Adrenal gland (tissue), 12 donors: Measurements from ENCODE around the gene CGNL1. TPM values are rescaled to one million over a fixed set of nuclear protein-coding genes. Genes with fewer than 3 reads are reported as not detected.

Experiments used
- DNase-seq, 7 donors: peaks; one replicate each; pipeline ENCODE4 v3.0.0-alpha.2; 2019 to 2020
- H3K27ac ChIP-seq, 5 donors: fragments of 200-600 bp; sonication (generic) in 4 of 5; 1 replicate in 3 of 5; 2 replicates in 2 of 5; pipeline versions ENCODE4 v1.5.1 to v1.8.0; 2016 to 2020; ENCODE audit warnings: mild to moderate bottlenecking in 1 of 5
- H3K27me3 ChIP-seq: fragments of 200-600 bp; 2 replicates; pipeline ENCODE4 v1.8.0; 2021
- H3K36me3 ChIP-seq, 2 donors: fragments of 200-600 bp; replicated peaks in 1 of 2; 1 replicate in 1 of 2; 2 replicates in 1 of 2; pipeline versions ENCODE4 v1.5.1 to v1.8.0; 2018 to 2022
- H3K4me1 ChIP-seq, 2 donors: fragments of 200-600 bp; replicated peaks in 1 of 2; 1 replicate in 1 of 2; 2 replicates in 1 of 2; pipeline versions ENCODE4 v1.5.1 to v1.8.0; 2018 to 2021
- H3K4me3 ChIP-seq, 4 donors: fragments of 200-600 bp; sonication (generic) in 3 of 4; one replicate each; pipeline ENCODE4 v1.5.1; 2016 to 2018
- H3K9me3 ChIP-seq, 3 donors: fragments of 200-600 bp; sonication (generic) in 1 of 3; replicated peaks in 1 of 3; 1 replicate in 2 of 3; 2 replicates in 1 of 3; pipeline versions ENCODE4 v1.5.1 to v1.8.0; 2016 to 2021
- POLR2A ChIP-seq, 2 donors: fragments of 450-650 bp; IDR thresholded peaks; one replicate each; pipeline ENCODE4 v1.6.1; 2017; ENCODE audit warnings: antibody characterized with exemption in 2 of 2, mild to moderate bottlenecking in 2 of 2, moderate library complexity in 1 of 2
- WGBS, 4 donors: extraction: QIAGEN DNeasy Blood & Tissue Kit in 2 of 4; methylation state at CpG; one replicate each; pipeline versions ENCODE4 v1.1.5 to v1.1.7; 2013 to 2017; 5-methylcytosine and 5-hydroxymethylcytosine counted together
- intact Hi-C, 2 donors: fragments of 100-400 bp; cut with DNase I; formaldehyde crosslinking; loops; one replicate each; pipeline versions ENCODE4 v1.14.1 to v1.15.0; 2022 to 2023
- polyA plus RNA-seq, 3 donors: library from polyadenylated mRNA; stranded (reverse); fragments of 200-250 nt in 2 of 3; fragments of 350-450 nt in 1 of 3; fragmentation: Illumina TruSeq in 1 of 3; extraction: RNeasy Lipid Tissue Mini Kit (QIAGEN cat#74804) in 1 of 3; gene quantifications; one replicate each; pipeline ENCODE4 v1.2.3, GENCODE V29; 2013 to 2014
- total RNA-seq, 9 donors: library from RNA; depleted of rRNA in 4 of 9; stranded (reverse); fragments of >200 nt in 4 of 9; fragments of 120-200 nt in 1 of 9; fragmentation: NEBNext Ultra II Directional in 1 of 9; extraction: Animal tissue kit (Norgen Biotek cat#: 25700) in 1 of 9; gene quantifications; one replicate each; pipeline versions ENCODE4 v1.1.0 to v1.2.4, GENCODE V29; 2013 to 2023
- TF ChIP-seq, protein P1 (sequence below), 6 experiments: fragments of 450-650 bp in 4 of 6; fragments of 200-600 bp in 2 of 6; sonication (generic) in 1 of 6; IDR thresholded peaks; 1 replicate in 5 of 6; 2 replicates in 1 of 6; pipeline versions ENCODE4 v1.5.1 to v1.8.0; 2016 to 2021; ENCODE audit warnings: antibody characterized with exemption in 6 of 6, mild to moderate bottlenecking in 2 of 6, moderate library complexity in 1 of 6
- donor health status: healthy with polysubstance abuse.
- donor health status: Bipolar disorder and iron deficiency.
- donor health status: DM: yes; HTN: yes; CAD: no.
- donor health status: DM: no; HTN: no; CAD: no.
- donor health status: DM: no; HTN: no; CAD: no.
- donor health status: DM: yes; HTN: yes; CAD: no.

Gene CGNL1
- total and polyA plus RNA-seq, 12 donors = 5.2 to 49.5 (median 22.0) TPM

DNA sequence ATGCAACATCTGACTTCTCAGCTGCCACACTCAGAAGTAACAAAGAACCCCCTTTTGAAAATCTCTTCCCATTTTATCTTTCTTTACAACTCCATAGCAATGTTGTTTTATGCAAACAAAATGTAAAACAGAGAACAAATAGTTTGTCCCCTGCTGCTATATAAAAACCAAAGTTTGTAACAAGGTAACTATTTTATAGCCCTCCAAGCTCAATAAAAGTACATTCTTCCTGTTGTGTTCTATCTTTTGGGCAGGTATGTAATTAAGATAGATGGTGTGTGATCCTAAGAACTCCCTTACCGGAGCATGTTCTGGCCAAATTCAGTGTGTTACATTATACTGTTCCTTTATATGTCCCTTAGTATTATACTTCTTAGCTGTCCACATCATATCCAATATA, 12.6 kb upstream of the CGNL1 start:
- H3K27ac ChIP-seq = no peak overlapping the region
- no peaks in the 10 kb centered on the region for H3K36me3 ChIP-seq
- DNase-seq = no peak
- intact Hi-C loops = no loop called here
- TF ChIP-seq, protein P1, sequence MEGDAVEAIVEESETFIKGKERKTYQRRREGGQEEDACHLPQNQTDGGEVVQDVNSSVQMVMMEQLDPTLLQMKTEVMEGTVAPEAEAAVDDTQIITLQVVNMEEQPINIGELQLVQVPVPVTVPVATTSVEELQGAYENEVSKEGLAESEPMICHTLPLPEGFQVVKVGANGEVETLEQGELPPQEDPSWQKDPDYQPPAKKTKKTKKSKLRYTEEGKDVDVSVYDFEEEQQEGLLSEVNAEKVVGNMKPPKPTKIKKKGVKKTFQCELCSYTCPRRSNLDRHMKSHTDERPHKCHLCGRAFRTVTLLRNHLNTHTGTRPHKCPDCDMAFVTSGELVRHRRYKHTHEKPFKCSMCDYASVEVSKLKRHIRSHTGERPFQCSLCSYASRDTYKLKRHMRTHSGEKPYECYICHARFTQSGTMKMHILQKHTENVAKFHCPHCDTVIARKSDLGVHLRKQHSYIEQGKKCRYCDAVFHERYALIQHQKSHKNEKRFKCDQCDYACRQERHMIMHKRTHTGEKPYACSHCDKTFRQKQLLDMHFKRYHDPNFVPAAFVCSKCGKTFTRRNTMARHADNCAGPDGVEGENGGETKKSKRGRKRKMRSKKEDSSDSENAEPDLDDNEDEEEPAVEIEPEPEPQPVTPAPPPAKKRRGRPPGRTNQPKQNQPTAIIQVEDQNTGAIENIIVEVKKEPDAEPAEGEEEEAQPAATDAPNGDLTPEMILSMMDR (IDR thresholded peaks at IDR 0.05) = no peak
- no peak for TF ChIP-seq POLR2A (IDR thresholded peaks at IDR 0.05)
- no peaks in the 10 kb centered on the region for H3K4me1 ChIP-seq
- no peaks in the 10 kb centered on the region for H3K27me3 ChIP-seq
- 89 to 98% (median 94%) methylated on average over 1 of the region's 1 CpG for WGBS, 4 donors
- H3K9me3 ChIP-seq = no peaks in the 10 kb centered on the region
- no peak overlapping the region for H3K4me3 ChIP-seq

DNA sequence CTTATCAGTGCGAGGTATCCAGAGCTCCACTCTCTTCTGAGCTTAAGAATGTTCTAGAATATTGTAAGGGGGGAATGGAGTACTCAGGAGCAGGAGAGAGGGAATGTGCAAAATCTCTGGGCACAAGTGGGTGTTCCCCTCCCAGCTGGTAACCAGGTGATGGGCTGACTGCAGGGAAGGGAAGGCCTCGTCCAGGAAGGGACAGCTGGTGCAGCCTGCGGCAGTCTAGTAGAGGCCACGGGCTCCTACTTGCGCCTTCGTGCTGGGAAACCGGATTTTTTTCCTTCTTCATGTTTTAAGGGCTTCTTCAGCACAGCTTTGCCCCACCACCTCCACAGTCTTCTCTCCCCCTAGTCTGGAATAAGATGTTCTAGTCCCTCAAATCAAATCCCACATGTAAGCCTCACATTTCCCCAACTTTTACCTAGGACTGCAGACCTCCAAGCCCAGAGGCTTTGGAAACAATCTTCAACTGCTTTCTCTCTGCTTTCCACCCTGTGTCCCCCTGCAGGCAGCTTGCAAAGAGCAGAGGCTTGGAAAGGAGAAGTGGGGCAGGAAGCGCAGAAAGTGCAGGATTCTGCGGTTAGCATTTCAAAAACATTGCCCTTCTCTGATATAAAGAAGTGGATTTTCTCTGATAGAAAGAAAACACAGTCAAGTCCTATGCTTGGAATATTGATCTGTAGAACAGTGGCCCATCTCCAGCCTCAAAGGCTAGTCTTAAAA, 11.9 kb upstream of the CGNL1 start:
- Histone ChIP-seq H3K36me3 (no peaks in the 10 kb centered on the region), H3K27ac (no peak overlapping the region), H3K9me3 (no peaks in the 10 kb centered on the region), H3K27me3 (no peaks in the 10 kb centered on the region), H3K4me3 (no peak overlapping the region), H3K4me1 (no peaks in the 10 kb centered on the region)
- DNase-seq = no peak
- intact Hi-C loops = no loop called here
- WGBS, 4 donors = 71 to 86% (median 83%) methylated on average over 9 of the region's 9 CpGs
- TF ChIP-seq, protein P1 (IDR thresholded peaks at IDR 0.05) = peak in 1 of 6 experiments; percentile 13
- TF ChIP-seq POLR2A (IDR thresholded peaks at IDR 0.05) = no peak

GRCh38 chr15:57367556-57367955, 8.7 kb upstream of the CGNL1 start:
- H3K4me1 ChIP-seq = no peaks in the 10 kb centered on the region
- H3K9me3 ChIP-seq = no peaks in the 10 kb centered on the region
- 61 to 67% (median 66%) methylated on average over 4 of the region's 4 CpGs for WGBS, 4 donors
- intact Hi-C loops = no loop called here
- no peak for TF ChIP-seq POLR2A (IDR thresholded peaks at IDR 0.05)
- TF ChIP-seq, protein P1 (IDR thresholded peaks at IDR 0.05) = no peak
- no peak overlapping the region for H3K27ac ChIP-seq
- no peak for DNase-seq
- H3K36me3 ChIP-seq = no peaks in the 10 kb centered on the region
- no peak overlapping the region for H3K4me3 ChIP-seq
- H3K27me3 ChIP-seq = no peaks in the 10 kb centered on the region

DNA sequence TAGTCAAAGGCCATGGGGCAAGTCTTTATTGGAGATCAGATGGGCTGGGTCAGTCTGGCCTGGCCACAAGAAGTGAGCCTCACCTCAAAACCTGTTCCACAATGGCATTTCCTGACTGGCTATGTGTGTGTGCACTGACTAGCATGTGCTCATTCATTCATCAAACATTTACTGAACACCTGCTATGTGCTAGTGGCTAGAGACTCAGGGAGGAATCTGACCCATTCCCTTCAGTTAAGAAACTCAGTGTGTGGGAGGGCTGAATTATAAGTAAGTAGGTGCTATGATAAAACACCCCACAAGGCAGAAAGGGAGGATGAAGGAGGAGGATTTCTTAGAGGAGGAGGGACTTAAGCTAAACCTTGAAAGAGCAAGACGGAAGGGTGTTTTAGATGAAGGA, 5.4 kb upstream of the CGNL1 start:
- Histone ChIP-seq H3K4me1 (no peaks in the 10 kb centered on the region), H3K9me3 (no peaks in the 10 kb centered on the region), H3K4me3 (no peak overlapping the region), H3K36me3 (no peaks in the 10 kb centered on the region), H3K27me3 (no peaks in the 10 kb centered on the region), H3K27ac (no peak overlapping the region)
- WGBS, 4 donors = 76 to 86% (median 78%) methylated on average over 1 of the region's 1 CpG
- TF ChIP-seq, protein P1 (IDR thresholded peaks at IDR 0.05) = no peak
- no peak for TF ChIP-seq POLR2A (IDR thresholded peaks at IDR 0.05)
- DNase-seq = no peak
- intact Hi-C loops = no loop called here
